AG08395 (cell line): ENCODE results near the gene FPR1.
"Not testable (repeated sequence)": the region's sequence is repeated elsewhere in the genome, so short reads cannot be mapped to it uniquely, and the experiment has no call there.

Experiments
- DNase-seq: peaks from one replicate; pipeline ENCODE4 v3.0.0; 2012; ENCODE audit warnings: mixed read lengths, low spot score

Gene FPR1

GRCh38 chr19:51779703-51780102 lies 28.0 kb upstream of the FPR1 start:
- no peak for DNase-seq

GRCh38 chr19:51779181-51779580 lies 27.5 kb upstream of the FPR1 start:
- DNase-seq, result no peak

GRCh38 chr19:51777570-51778462 lies 26.1 kb upstream of the FPR1 start:
- DNase-seq, result peak; percentile 80

- DNase-seq, result not testable (repeated sequence)
Observed at GRCh38 chr19:51776561-51776960, 24.9 kb upstream of the FPR1 start.

- DNase-seq, result no peak
Observed at GRCh38 chr19:51772977-51773376, 21.3 kb upstream of the FPR1 start.

DNA sequence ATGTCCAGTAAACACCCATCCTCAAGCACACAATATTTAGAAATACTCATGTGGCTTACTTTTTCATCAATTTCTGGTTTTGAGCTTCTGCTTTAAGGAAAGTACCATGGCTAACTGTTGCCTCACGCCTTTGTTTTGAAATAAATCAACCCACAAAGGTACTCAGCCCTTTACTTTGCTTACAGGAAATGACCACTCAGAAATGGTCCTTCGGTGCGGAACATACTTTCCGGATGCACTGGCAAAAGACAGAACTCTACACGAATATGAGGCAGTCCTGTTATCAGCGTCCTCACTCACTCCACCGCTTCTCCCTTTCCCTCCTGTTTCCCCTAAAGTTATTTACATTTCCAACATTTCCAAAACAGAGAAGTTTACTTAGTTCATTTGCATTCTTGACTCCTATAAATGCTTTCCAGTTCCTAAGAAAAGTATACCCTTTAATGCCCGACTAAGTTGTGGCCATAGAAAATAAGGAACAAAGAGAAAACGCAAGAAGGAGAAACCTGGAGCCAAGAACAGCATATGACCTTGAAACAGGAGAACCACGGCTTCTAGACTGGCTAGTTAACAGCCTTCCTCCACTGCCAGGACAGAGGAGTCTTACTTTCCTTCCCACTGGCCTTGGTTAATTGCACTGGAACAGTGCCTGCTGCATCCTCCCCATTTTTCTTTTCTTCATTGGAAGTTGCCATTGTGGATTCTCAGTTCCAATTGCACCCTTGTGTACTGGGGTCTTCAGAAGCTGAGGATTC lies 19.9 kb upstream of the FPR1 start:
- no peak for DNase-seq

DNA sequence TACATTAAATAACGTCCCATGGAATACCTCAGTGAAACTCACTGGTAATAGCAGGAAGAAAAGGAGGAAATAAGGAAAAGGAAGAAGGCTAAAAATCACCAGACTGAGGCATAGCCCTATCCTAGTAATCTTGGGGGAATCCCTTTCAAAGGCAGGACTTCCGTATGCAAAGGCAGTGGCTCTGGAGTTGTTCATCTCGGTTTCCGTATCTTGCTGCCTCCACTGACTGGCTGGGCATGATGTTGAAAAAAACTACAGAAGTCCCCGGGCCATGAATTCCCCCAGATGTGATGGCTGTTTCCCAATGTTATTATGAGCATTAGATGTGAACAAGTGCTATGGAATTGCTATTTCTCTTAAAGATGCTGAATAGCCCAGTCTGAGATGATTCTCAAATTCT lies 14.8 kb upstream of the FPR1 start:
- DNase-seq, result no peak

DNA sequence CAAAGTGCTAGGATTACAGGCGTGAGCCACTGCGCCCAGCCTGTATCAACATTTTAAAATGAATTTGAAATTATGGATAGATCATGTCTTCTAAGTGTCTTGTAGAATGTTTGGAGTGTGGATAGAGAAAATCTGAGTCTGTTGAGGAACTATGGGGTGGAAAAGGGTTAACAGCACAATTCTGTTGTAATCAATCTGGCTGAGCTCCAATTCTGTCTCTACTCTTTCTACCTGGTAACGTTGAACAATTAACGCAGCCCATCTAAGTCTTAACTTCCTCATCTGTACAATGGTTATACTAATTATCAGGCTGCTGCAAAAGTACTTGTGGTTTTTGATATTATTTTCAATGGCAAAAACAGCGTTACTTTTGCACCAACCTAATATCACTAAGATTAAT lies 13.4 kb upstream of the FPR1 start:
- no peak for DNase-seq

GRCh38 chr19:51761696-51762095 lies 10.0 kb upstream of the FPR1 start:
- DNase-seq, result no peak

DNA sequence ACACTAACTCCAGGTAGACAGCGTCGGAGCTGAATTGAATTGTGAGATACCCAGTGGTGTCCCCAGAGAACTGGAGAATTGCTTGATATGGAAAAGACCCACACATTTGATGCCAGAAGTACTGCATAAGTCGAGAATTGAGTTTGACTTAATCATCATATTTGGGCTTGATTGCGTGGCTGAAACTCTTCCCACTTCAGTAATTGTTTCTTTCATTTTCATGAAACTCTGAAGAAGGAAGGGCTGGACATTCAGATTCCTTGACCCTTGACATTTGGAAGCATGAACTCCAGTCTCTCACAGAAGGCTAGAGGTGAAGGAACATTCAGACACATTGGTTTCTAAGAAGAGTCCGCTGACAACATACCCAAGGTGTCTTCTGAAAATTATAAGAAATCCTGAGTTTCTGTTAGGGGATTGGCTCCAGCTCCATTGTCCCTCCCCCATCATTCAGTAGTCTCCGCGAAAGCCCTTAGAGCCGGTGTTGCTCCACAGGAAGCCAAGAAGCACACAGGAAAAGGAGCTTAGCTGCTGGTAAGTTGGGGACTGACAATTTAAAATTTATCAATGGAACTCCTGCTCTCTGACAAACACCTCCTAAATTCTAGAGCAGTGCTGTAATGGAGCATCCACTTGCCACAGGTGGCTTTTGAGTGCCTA lies 9.1 kb upstream of the FPR1 start, which contains the start of gene FPR2:
Gene FPR2 (plus strand): TSS at position 484 of the 660 bp plus-strand sequence. CDS start 7,479 bp downstream, outside the sequence.
- DNase-seq, result no peak

DNA sequence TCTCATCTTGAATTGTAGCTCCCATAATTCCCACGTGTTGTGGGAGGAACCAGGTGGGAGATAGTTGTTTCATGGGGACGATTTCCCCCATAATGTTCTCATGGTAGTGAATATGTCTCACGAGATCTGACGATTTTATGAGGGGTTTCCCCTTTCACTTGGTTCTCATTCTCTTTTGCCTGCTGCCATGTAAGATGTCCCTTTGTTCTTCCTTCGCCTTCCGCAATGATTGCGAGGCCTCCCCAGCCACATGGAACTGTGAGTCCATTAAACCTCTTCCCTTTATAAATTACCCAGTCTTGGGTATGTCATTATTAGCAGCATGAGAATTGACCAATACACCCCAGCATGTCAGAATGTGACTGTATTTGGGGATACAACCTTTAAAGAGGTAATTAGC lies 3.9 kb upstream of the FPR1 start:
- no peak for DNase-seq

DNA sequence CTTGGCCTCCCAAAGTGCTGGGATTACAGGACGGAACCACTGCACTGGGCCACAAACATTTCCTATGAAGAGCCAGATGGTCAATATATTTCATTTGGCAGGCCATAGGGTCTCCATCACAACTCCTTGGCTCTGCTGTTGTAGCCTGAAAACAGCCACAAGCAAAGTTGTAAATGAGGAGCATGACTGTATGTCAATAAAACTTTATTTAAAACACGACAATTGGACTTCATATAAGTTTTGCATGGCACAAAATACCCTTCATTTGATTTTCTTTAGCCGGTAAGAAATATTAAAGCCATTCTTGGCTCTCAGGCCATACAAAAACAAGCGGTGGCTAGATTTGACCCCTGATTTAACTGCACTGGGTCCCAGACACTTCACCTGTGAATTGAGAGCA lies 3.1 kb upstream of the FPR1 start:
- DNase-seq, result no peak

DNA sequence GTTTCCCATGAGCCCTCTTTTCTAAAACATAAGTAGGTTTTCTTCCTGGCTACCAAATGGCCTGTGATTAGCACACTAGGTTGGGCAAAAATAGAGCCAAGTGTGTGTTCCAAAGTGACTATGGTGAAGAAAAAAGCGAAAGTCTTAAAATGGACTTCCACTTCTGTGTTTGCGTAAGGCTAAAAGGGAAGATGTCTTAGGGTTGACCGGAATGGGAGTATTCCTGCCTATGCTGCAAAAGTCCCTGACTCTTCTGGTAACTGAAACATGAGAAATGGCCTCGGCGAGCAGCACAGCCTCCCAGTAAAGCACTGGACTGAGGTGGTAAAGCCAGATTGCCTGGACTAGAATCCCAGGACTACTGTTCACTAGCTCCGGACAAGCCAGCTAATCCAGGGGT lies 2.4 kb upstream of the FPR1 start:
- DNase-seq, result no peak

DNA sequence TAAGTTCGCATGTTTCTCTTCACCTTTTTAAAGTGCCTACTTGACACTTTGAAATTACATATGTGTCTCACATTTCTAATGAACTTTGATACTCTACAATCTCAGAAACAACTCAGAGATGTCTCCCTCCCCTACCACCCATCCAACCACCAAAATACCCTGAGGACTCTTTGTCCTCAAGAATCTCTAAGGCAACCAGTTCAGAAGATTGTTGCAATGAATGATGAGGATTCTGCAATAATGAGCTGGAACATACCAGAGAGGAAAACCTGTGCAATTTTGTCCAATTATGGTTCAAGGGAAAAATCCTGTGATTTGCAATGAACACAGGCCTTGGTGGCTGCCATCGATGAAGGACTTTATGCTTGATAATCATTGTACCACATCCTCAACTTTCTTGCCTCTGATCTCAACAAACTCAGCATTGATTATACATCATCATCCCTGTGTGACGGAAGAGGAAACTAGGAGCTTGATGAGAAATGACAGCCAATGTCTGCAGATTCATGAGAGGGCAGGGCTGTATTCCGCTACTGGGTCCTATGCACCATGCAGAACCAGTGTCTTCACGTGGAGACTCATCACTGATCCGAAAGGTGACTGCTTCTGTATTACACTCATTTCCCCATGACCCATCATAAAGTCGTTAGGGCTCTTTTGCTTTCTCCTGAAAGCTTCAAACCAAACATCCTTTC lies 1.1 kb downstream of the FPR1 start:
- peak; percentile 61 for DNase-seq

DNA sequence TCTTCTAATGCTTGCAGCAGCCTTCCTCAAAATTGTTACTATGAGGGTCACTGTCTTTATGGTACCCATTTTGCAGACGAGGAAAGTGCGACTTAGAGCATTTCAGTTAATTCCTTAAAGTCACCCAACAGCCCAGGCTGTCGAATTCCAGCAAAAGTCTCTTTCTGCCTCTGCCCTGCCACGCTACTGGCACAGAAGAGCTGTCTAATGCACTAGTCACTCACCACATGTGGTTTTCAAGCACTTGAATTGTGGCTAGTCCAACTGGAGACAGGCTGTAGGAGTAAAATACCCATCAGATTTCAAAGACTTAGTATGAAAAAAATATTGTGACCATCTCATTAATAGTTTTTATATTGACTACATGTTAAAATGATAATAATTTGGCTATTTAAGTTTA lies 1.7 kb downstream of the FPR1 start:
- peak; percentile 85 for DNase-seq

DNA sequence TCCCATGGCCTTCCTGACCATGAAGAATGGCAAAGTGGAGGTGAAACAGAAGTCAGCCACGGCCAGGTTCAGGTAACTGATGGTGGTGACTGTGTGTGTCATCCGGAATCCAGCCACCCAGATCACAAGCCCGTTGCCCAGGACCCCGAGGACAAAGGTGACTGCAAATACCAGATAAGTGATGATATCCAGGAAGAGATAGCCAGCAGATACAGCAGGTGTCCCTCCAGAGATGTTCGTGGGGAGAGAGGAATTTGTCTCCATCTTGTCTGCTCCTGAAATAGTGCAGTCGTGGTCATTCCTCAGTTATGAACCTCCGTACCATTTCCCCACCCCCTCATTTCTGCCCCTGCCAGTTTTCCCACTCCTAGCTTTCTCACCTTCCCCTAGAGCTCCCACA lies 4.9 kb downstream of the FPR1 start:
- DNase-seq, result no peak

GRCh38 chr19:51743405-51743804 lies 8.3 kb downstream of the FPR1 start:
- DNase-seq, result no peak

- DNase-seq, result peak; percentile 70
Observed at GRCh38 chr19:51742789-51743188, 8.9 kb downstream of the FPR1 start.

DNA sequence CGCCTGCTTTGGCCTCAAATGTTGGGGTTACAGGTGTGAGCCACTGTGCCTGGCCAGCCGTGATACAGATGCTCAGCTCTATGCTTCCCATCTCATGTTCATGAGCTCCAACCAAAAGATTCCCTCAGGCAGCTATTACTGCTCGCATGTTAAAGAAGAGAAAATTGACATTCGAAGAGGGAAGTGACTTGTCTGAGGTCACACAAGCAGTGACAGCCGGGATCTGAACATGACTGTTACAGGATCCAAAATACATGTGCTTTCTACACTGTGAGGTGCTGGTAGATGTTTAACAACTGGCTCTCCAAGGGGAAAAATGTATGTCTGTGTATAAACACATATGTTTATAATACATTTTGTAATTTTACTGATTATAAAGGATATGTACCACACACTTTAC lies 11.3 kb downstream of the FPR1 start:
- no peak for DNase-seq

GRCh38 chr19:51739466-51740213 lies 12.0 kb downstream of the FPR1 start:
- peak; percentile 29 for DNase-seq

GRCh38 chr19:51738523-51738922 lies 13.2 kb downstream of the FPR1 start:
- not testable (repeated sequence) for DNase-seq
